A673 (cell line): ENCODE results near the gene L3MBTL3. TPM values are rescaled to one million over a fixed set of nuclear protein-coding genes. Genes with fewer than 3 reads are reported as not detected.

ENCODE experiments used
- BruUV-seq: library from RNA; stranded (reverse); fragments of 400-500 nt; replicated peaks from 2 replicates; lab custom pipeline; 2021; lab: Mats Ljungman, UMichigan
- CTCF ChIA-PET: fragments of 300-600 bp; sonication (Branson Sonifier 250); formaldehyde crosslinking; loops from one replicate; lab custom pipeline; 2022; ENCODE audit warnings: antibody characterized with exemption; lab: Charles Lee
- POLR2A ChIA-PET: fragments of 300-600 bp; sonication (Branson Sonifier 250); formaldehyde crosslinking; loops from one replicate; lab custom pipeline; 2022; ENCODE audit warnings: antibody characterized with exemption; ENCODE audit not compliant: low non-redundant PET; lab: Charles Lee
- DNase-seq: peaks from one replicate; pipeline ENCODE4 v3.0.0-alpha.2; 2015; ENCODE audit warnings: low spot score
- H3K27ac ChIP-seq: fragments of 200-600 bp; sonication (generic); 2 replicates; pipeline ENCODE4 v1.5.1; 2016; ENCODE audit warnings: mixed run types, low read depth, mild to moderate bottlenecking, mixed read lengths, antibody characterized with exemption, low read length; ENCODE audit not compliant: poor library complexity, severe bottlenecking
- H3K27me3 ChIP-seq: fragments of 200-600 bp; sonication (generic); replicated peaks from 2 replicates; pipeline ENCODE4 v1.6.1; 2017; ENCODE audit warnings: mixed run types, low read depth, mild to moderate bottlenecking, mixed read lengths, antibody characterized with exemption, low read length; ENCODE audit not compliant: insufficient read depth, poor library complexity
- H3K36me3 ChIP-seq: fragments of 200-600 bp; sonication (generic); 2 replicates; pipeline ENCODE4 v1.6.1; 2016; ENCODE audit warnings: mixed run types, mild to moderate bottlenecking, mixed read lengths, antibody characterized with exemption, low read length; ENCODE audit not compliant: insufficient read depth, poor library complexity, severe bottlenecking
- H3K4me1 ChIP-seq: fragments of 200-600 bp; sonication (generic); 2 replicates; pipeline ENCODE4 v1.6.1; 2017; ENCODE audit warnings: mixed run types, mild to moderate bottlenecking, mixed read lengths, antibody characterized with exemption, low read length; ENCODE audit not compliant: insufficient read depth, poor library complexity, severe bottlenecking
- H3K4me3 ChIP-seq: fragments of 200-600 bp; sonication (generic); 2 replicates; pipeline ENCODE4 v1.5.1; 2016; ENCODE audit warnings: low read depth, mixed run types, mild to moderate bottlenecking, mixed read lengths, low read length; ENCODE audit not compliant: poor library complexity, severe bottlenecking
- H3K9me3 ChIP-seq: fragments of 200-600 bp; sonication (generic); 2 replicates; pipeline ENCODE4 v1.6.1; 2016; ENCODE audit warnings: mixed run types, low read depth, mild to moderate bottlenecking, mixed read lengths, antibody characterized with exemption, low read length; ENCODE audit not compliant: poor library complexity, severe bottlenecking
- EZH2 ChIP-seq: fragments of 200-600 bp; sonication (generic); IDR thresholded peaks from 2 replicates; pipeline ENCODE4 v1.6.1; 2017; ENCODE audit warnings: borderline replicate concordance, low read depth, mild to moderate bottlenecking, mixed read lengths, antibody characterized with exemption, low read length; ENCODE audit not compliant: poor library complexity, severe bottlenecking
- intact Hi-C: fragments of 100-400 bp; cut with micrococcal nuclease; formaldehyde crosslinking; loops from one replicate; pipeline ENCODE4 v1.10.0; 2022; ENCODE audit not compliant: unreplicated experiment
- total RNA-seq: library from RNA; stranded (reverse); gene quantifications from 2 replicates; pipeline ENCODE4 v1.2.3, GENCODE V29; 2021
- TF ChIP-seq, protein P1 (sequence below): fragments of 300-800, 200-600 bp; sonication (generic); conservative IDR thresholded peaks from 2 replicates; pipeline ENCODE4 v1.5.1; 2017; ENCODE audit warnings: low read depth, mild to moderate bottlenecking, antibody characterized with exemption, low read length, moderate library complexity, mixed read lengths

Gene L3MBTL3
- total RNA-seq, 1 experiment from 2014 or later: 40.8 TPM

DNA sequence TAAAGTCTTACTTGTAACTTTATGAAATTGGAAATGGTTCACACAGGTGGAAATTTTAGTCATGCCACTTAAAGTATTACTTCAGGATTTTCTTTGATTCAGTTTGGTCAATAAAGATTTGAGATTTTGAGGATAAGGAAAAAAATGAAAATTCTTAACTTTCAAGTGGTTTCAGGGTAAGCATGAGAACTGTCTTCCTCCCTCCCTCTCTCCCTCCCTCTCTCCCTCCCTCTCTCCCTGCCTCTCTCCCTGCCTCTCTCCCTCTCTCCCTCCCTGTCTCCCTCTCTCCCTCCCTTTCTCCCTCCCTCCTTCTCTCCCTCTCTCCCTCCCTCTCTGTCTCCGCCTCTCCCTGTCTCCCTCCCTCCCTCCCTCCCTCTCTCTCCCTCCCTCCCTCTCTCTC, 36.9 kb downstream of the L3MBTL3 start:
- Histone ChIP-seq H3K27me3 (no peaks in the 10 kb centered on the region), H3K4me3 (no peak overlapping the region), H3K27ac (no peak overlapping the region), H3K4me1 (no peaks in the 10 kb centered on the region), H3K9me3 (no peaks in the 10 kb centered on the region), H3K36me3 (peaks cover 14% of the 10 kb centered on the region)
- CTCF ChIA-PET: no interaction called here
- no TSS peak for BruUV-seq
- TF ChIP-seq, protein P1, sequence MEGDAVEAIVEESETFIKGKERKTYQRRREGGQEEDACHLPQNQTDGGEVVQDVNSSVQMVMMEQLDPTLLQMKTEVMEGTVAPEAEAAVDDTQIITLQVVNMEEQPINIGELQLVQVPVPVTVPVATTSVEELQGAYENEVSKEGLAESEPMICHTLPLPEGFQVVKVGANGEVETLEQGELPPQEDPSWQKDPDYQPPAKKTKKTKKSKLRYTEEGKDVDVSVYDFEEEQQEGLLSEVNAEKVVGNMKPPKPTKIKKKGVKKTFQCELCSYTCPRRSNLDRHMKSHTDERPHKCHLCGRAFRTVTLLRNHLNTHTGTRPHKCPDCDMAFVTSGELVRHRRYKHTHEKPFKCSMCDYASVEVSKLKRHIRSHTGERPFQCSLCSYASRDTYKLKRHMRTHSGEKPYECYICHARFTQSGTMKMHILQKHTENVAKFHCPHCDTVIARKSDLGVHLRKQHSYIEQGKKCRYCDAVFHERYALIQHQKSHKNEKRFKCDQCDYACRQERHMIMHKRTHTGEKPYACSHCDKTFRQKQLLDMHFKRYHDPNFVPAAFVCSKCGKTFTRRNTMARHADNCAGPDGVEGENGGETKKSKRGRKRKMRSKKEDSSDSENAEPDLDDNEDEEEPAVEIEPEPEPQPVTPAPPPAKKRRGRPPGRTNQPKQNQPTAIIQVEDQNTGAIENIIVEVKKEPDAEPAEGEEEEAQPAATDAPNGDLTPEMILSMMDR: no peak
- no peak for TF ChIP-seq EZH2
- no peak for DNase-seq
- POLR2A ChIA-PET: interaction anchor here (0.8 kb wide), 1 partner anchor 46 kb away, joined by 6 read pairs; no protein-coding TSS in a partner anchor
- intact Hi-C loops: no loop called here

DNA sequence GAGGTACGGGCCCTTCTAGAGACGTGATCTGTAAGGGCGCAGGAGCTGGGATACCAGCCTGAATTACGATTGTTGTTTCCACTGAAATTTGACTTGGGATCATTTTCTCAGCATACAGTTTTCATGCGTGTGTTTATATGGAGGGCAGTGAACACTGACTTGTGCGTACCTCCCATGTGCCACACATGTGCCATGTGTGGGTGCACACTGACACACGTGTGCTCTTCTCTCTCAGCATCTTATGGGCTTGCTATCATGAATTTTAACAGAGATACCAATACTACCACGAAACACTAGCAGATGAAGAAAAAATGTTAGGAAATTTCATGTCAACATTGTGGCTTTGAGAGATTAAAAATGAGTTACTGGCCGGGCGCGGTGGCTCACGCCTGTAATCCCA, 39.1 kb downstream of the L3MBTL3 start:
- H3K36me3 ChIP-seq: peaks cover 19% of the 10 kb centered on the region
- intact Hi-C loops: no loop called here

DNA sequence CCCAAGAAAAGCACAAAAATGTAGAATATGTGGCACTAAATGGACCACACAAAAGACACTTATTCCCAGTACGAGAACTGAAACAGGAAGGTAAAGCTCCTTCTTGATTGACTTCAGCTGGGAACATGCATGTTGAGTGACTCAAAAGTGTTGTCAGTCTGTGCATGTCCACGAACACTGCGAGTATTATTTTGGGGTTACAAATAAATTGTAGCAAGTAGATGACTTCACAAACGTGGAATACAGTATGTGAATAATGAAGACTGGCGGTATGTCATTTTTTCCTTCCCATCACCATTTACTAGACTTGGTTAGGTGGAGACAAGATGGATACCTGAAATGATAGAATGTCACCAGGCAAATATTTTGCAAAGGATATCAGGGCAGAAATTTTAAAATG, 45.4 kb downstream of the L3MBTL3 start:
- POLR2A ChIA-PET: no interaction called here
- intact Hi-C loops: no loop called here
- H3K4me1 ChIP-seq: no peaks in the 10 kb centered on the region
- H3K4me3 ChIP-seq: no peak overlapping the region
- DNase-seq: no peak
- CTCF ChIA-PET: no interaction called here
- no peak overlapping the region for H3K27ac ChIP-seq
- no peaks in the 10 kb centered on the region for H3K9me3 ChIP-seq
- no TSS peak for BruUV-seq
- peaks cover 11% of the 10 kb centered on the region for H3K36me3 ChIP-seq
- no peak for TF ChIP-seq EZH2
- TF ChIP-seq, protein P1: no peak
- no peaks in the 10 kb centered on the region for H3K27me3 ChIP-seq

More for the DNA sequence above, 39.1 kb downstream of the L3MBTL3 start:
- no TSS peak for BruUV-seq
- Histone ChIP-seq H3K4me1 (no peaks in the 10 kb centered on the region), H3K9me3 (no peaks in the 10 kb centered on the region), H3K4me3 (no peak overlapping the region), H3K27me3 (no peaks in the 10 kb centered on the region), H3K27ac (no peak overlapping the region)
- no peak for DNase-seq
- TF ChIP-seq, protein P1: no peak
- TF ChIP-seq EZH2: no peak
- ChIA-PET CTCF (no interaction called here), POLR2A (no interaction called here)
